BE2C (cell line): ENCODE measurements around the gene UHRF1.

ENCODE experiments used
- DNase-seq: peaks from one replicate; pipeline ENCODE4 v3.0.0-alpha.2; 2020
- H3K27me3 ChIP-seq: fragments of 250-450 bp; sonication (Bioruptor Pico); 2 replicates; pipeline ENCODE4 v1.5.1; 2020; ENCODE audit warnings: mild to moderate bottlenecking
- H3K36me3 ChIP-seq: fragments of 250-450 bp; sonication (Bioruptor Pico); 2 replicates; pipeline ENCODE4 v1.5.1; 2020; ENCODE audit warnings: mild to moderate bottlenecking
- H3K4me1 ChIP-seq: fragments of 250-450 bp; sonication (Bioruptor Pico); 2 replicates; pipeline ENCODE4 v1.5.1; 2020
- H3K4me3 ChIP-seq: 2 replicates; pipeline ENCODE4 v1.5.1; 2011; ENCODE audit warnings: low read depth, low read length
- H3K9me3 ChIP-seq: fragments of 250-450 bp; sonication (Bioruptor Pico); 2 replicates; pipeline ENCODE4 v1.5.1; 2020
- TF ChIP-seq, protein P1 (sequence below): IDR thresholded peaks from 2 replicates; pipeline ENCODE4 v1.5.1; 2012; ENCODE audit warnings: mild to moderate bottlenecking, low read depth, low read length

UHRF1 gene

DNA sequence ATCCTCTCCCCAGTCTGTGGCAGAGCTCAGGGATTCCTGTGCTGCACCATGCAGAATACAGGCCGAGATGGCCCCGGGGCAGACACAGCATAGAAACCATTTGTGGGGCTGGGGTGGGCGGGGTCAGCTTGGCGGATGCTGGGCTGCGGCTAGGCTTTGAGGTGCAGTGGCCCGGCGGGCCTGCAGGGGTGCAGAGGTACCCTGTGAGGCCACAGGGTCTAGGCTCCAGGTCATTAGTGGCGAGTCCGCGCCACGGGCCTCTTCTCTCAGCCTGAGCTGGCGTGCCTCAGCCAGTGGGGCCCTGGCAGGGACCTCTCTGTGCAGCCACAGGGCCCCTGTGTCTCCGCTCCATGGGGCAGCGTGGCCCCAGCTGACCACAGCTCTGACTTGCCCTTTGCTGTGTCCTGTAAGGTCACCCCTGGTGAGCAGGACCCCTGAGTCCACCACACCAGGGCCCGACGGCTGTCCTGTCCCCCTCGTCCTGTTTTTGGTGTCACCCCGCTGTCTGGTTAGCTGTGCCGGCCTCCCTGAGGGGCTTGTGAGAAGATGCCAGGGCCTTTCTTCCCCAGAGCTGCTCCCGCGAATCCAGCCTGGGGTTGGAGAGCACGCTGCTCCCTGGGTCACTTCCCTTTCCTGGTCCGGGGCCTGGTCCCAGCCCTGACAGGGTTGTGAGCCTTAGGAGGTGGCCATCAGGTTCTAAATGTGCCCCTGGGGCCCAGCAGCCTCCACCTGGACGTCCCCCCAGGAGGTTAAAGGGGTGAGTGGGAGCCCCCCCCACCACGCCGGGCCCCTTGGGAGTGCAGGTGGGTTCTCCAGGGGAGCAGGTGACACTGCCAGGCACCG is 71.8 kb downstream of the UHRF1 start:
- TF ChIP-seq, protein P1, sequence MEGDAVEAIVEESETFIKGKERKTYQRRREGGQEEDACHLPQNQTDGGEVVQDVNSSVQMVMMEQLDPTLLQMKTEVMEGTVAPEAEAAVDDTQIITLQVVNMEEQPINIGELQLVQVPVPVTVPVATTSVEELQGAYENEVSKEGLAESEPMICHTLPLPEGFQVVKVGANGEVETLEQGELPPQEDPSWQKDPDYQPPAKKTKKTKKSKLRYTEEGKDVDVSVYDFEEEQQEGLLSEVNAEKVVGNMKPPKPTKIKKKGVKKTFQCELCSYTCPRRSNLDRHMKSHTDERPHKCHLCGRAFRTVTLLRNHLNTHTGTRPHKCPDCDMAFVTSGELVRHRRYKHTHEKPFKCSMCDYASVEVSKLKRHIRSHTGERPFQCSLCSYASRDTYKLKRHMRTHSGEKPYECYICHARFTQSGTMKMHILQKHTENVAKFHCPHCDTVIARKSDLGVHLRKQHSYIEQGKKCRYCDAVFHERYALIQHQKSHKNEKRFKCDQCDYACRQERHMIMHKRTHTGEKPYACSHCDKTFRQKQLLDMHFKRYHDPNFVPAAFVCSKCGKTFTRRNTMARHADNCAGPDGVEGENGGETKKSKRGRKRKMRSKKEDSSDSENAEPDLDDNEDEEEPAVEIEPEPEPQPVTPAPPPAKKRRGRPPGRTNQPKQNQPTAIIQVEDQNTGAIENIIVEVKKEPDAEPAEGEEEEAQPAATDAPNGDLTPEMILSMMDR = no peak
- DNase-seq = peak; percentile 25
- Histone ChIP-seq H3K36me3 (peaks cover 10% of the 10 kb centered on the region), H3K27me3 (no peaks in the 10 kb centered on the region), H3K9me3 (no peaks in the 10 kb centered on the region), H3K4me3 (no peak overlapping the region), H3K4me1 (peaks cover 18% of the 10 kb centered on the region)

DNA sequence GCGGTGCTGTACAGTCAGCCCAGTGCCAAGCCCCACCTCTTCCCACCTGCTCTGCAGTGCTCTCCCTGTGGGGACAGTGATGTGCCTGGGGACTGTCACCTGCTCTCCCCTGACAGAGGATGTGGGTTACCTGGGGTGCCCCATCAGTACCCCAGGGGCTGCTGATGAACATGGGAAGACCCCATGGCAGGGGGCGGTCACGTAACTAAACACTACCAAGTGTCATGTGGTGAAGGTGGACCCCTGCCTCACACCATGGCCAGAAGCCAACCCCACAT is 72.3 kb downstream of the UHRF1 start:
- Histone ChIP-seq H3K36me3 (peaks cover 6% of the 10 kb centered on the region), H3K27me3 (no peaks in the 10 kb centered on the region), H3K4me3 (no peak overlapping the region), H3K4me1 (peaks cover 18% of the 10 kb centered on the region), H3K9me3 (no peaks in the 10 kb centered on the region)
- DNase-seq = no peak
- TF ChIP-seq, protein P1 = no peak

- peaks cover 20% of the 10 kb centered on the region for H3K4me1 ChIP-seq
These were observed 74.2 kb downstream of the UHRF1 start for GRCh38 chr19:4983346-4984105.

GRCh38 chr19:4984106-4984380 is 74.7 kb downstream of the UHRF1 start:
- TF ChIP-seq, protein P1 = no peak
- no peaks in the 10 kb centered on the region for H3K9me3 ChIP-seq
- DNase-seq = no peak
- no peak overlapping the region for H3K4me3 ChIP-seq
- peaks cover 20% of the 10 kb centered on the region for H3K4me1 ChIP-seq
- H3K27me3 ChIP-seq = no peaks in the 10 kb centered on the region
- H3K36me3 ChIP-seq = no peaks in the 10 kb centered on the region

More at GRCh38 chr19:4983346-4984105, 74.2 kb downstream of the UHRF1 start:
- Histone ChIP-seq H3K9me3 (no peaks in the 10 kb centered on the region), H3K4me3 (no peak overlapping the region), H3K27me3 (no peaks in the 10 kb centered on the region), H3K36me3 (no peaks in the 10 kb centered on the region)
- TF ChIP-seq, protein P1 = no peak
- DNase-seq = no peak

GRCh38 chr19:4984438-4984990 is 75.2 kb downstream of the UHRF1 start:
- H3K36me3 ChIP-seq = no peaks in the 10 kb centered on the region
- no peaks in the 10 kb centered on the region for H3K27me3 ChIP-seq
- TF ChIP-seq, protein P1 = no peak
- H3K4me1 ChIP-seq = peaks cover 20% of the 10 kb centered on the region
- no peaks in the 10 kb centered on the region for H3K9me3 ChIP-seq
- no peak overlapping the region for H3K4me3 ChIP-seq
- DNase-seq = peak; percentile 55

DNA sequence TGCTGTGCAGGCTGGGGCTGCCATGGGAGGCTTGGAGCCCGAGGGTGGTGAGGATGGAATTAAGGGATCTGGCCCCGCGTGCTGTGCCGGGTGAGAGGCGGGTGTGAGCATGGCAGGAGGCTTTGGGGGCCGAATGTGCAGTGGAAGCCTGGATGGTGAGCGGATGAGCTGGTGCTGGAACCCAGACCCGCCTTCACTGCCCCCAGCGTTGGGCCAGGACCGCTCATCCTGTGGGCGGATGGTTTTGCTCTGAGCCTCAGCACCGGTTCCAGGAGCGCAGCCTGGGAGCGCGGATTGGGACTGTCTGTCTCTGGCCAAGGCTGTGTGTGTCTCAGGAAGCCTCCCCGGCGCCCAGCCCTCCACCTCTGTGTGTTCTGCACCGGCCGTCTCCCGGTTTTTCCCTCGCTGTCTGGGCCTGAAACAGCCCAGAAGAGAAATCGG is 76.3 kb downstream of the UHRF1 start:
- H3K36me3 ChIP-seq = no peaks in the 10 kb centered on the region
- DNase-seq = no peak
- no peaks in the 10 kb centered on the region for H3K9me3 ChIP-seq
- H3K27me3 ChIP-seq = no peaks in the 10 kb centered on the region
- H3K4me3 ChIP-seq = no peak overlapping the region
- TF ChIP-seq, protein P1 = no peak
- peaks cover 20% of the 10 kb centered on the region for H3K4me1 ChIP-seq
